ENCODE measurements around the gene UVRAG.

DNA sequence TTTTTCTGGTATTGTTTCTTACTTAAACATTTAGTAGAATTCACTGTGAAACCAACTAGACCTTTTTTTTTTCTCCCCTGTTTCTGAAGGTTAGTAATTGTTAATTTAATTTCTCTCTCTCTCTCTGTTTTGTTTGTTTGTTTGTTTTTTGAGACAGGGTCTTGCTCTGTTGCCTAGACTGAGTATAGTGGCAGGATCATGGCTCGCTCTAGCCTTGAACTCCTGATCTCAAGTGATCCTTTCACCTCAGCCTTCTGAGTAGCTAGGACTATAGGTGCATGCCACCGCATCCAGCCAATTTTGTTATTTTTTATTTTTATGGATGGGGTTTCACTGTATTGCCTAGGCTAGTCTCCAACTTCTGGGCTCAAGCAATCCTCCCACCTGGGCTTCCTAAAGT is 165.0 kb downstream of the UVRAG start:
- TF ChIP-seq, protein P1, sequence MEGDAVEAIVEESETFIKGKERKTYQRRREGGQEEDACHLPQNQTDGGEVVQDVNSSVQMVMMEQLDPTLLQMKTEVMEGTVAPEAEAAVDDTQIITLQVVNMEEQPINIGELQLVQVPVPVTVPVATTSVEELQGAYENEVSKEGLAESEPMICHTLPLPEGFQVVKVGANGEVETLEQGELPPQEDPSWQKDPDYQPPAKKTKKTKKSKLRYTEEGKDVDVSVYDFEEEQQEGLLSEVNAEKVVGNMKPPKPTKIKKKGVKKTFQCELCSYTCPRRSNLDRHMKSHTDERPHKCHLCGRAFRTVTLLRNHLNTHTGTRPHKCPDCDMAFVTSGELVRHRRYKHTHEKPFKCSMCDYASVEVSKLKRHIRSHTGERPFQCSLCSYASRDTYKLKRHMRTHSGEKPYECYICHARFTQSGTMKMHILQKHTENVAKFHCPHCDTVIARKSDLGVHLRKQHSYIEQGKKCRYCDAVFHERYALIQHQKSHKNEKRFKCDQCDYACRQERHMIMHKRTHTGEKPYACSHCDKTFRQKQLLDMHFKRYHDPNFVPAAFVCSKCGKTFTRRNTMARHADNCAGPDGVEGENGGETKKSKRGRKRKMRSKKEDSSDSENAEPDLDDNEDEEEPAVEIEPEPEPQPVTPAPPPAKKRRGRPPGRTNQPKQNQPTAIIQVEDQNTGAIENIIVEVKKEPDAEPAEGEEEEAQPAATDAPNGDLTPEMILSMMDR (IDR thresholded peaks at IDR 0.05): no peak
- TF ChIP-seq POLR2A (IDR thresholded peaks at IDR 0.05): no peak
